H1 (cell line): ENCODE data around the gene FBXO8.

ENCODE experiments used
- EZH2 ChIP-seq: fragments of 200-600 bp; sonication (generic); IDR thresholded peaks from 2 replicates; pipeline ENCODE4 v1.7.1; 2012; ENCODE audit warnings: low read depth, mild to moderate bottlenecking, moderate library complexity, low read length, inconsistent platforms; ENCODE audit not compliant: severe bottlenecking
- POLR2A ChIP-seq, 2 experiments: IDR thresholded peaks; 1 replicate in 1 of 2; 2 replicates in 1 of 2; pipeline ENCODE4 v1.6.1; 2011; ENCODE audit warnings: low read depth in 2 of 2, low read length in 2 of 2, mild to moderate bottlenecking in 2 of 2; ENCODE audit errors: control extremely low read depth in 1 of 2
- TF ChIP-seq, protein P1 (sequence below), 3 experiments: IDR thresholded peaks; 1 replicate in 2 of 3; 2 replicates in 1 of 3; pipeline versions ENCODE4 v1.5.1 to v1.6.1; 2011; ENCODE audit warnings: low read length in 3 of 3, mild to moderate bottlenecking in 3 of 3, inconsistent platforms in 2 of 3, low read depth in 1 of 3, moderate library complexity in 1 of 3; ENCODE audit not compliant: insufficient read depth in 1 of 3; ENCODE audit errors: control extremely low read depth in 1 of 3

DNA sequence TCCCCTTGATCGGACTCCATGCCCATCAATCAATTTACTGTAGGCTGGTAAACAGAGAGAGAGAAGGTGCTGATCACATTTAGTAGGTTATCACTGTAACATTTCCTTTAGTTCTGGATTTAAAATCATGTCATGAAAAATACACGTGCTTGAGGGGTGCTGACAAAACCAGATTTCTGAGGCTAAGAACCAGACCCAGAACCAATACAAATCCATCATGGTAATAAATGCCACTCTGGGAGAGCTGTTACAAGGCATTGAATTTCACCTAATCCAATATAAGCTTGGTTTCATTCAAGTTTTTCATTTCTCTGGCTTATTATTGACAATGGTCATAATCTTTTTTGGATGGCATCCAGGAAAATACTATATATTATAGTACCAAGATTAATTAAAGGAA lies 54.5 kb downstream of the FBXO8 start:
- TF ChIP-seq POLR2A (IDR thresholded peaks at IDR 0.05; ENCODE audit: control extremely low read depth in 1 of 2, low read depth in 2 of 2, low read length in 2 of 2): no peak
- TF ChIP-seq, protein P1, sequence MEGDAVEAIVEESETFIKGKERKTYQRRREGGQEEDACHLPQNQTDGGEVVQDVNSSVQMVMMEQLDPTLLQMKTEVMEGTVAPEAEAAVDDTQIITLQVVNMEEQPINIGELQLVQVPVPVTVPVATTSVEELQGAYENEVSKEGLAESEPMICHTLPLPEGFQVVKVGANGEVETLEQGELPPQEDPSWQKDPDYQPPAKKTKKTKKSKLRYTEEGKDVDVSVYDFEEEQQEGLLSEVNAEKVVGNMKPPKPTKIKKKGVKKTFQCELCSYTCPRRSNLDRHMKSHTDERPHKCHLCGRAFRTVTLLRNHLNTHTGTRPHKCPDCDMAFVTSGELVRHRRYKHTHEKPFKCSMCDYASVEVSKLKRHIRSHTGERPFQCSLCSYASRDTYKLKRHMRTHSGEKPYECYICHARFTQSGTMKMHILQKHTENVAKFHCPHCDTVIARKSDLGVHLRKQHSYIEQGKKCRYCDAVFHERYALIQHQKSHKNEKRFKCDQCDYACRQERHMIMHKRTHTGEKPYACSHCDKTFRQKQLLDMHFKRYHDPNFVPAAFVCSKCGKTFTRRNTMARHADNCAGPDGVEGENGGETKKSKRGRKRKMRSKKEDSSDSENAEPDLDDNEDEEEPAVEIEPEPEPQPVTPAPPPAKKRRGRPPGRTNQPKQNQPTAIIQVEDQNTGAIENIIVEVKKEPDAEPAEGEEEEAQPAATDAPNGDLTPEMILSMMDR (IDR thresholded peaks at IDR 0.05; ENCODE audit: control extremely low read depth in 1 of 3, insufficient read depth in 1 of 3, low read depth in 1 of 3, low read length in 3 of 3): no peak
- no peak for TF ChIP-seq EZH2
